Measurements from ENCODE around the gene PER3.

DNA sequence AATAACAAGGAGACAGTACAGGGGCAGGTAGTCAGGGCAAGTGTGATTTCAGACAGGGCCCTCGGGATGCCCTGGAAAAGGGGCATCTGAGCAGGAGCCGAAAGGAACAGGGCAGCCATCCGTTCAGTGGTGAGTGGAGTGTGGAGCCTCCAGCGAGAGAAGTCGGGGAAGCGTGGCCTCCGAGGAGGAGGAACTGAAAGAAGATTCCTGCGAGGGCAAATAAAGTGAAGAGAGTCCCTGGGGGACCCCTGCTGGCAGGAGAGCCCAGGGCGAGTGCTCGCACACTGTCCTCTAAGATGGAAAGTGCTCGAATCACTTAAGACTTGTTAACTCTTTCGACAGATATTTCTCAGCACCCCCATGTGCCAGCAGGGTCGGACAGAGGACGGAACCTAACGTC lies 72.3 kb downstream of the PER3 start:
- TF ChIP-seq, protein P1, sequence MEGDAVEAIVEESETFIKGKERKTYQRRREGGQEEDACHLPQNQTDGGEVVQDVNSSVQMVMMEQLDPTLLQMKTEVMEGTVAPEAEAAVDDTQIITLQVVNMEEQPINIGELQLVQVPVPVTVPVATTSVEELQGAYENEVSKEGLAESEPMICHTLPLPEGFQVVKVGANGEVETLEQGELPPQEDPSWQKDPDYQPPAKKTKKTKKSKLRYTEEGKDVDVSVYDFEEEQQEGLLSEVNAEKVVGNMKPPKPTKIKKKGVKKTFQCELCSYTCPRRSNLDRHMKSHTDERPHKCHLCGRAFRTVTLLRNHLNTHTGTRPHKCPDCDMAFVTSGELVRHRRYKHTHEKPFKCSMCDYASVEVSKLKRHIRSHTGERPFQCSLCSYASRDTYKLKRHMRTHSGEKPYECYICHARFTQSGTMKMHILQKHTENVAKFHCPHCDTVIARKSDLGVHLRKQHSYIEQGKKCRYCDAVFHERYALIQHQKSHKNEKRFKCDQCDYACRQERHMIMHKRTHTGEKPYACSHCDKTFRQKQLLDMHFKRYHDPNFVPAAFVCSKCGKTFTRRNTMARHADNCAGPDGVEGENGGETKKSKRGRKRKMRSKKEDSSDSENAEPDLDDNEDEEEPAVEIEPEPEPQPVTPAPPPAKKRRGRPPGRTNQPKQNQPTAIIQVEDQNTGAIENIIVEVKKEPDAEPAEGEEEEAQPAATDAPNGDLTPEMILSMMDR (IDR thresholded peaks at IDR 0.05; ENCODE audit: low read depth, low read length, poor library complexity, severe bottlenecking) = no peak
- TF ChIP-seq EZH2phosphoT487 (IDR thresholded peaks at IDR 0.05; ENCODE audit: borderline replicate concordance, low read length) = no peak

Data from DOHH2 (cell line).